Osteocyte (in vitro differentiated cells): Measurements from ENCODE around the gene MSANTD1. TPM values are rescaled to one million over a fixed set of nuclear protein-coding genes. Genes with fewer than 3 reads are reported as not detected.

ENCODE experiments used
- DNase-seq: peaks from one replicate; pipeline ENCODE4 v3.0.0; 2021; ENCODE audit warnings: mixed read lengths; ENCODE audit not compliant: unreplicated experiment; ENCODE audit errors: extremely low spot score
- H3K27ac Mint-ChIP-seq: one replicate; pipeline ENCODE4 v1.8.0; 2021; ENCODE audit warnings: mild to moderate bottlenecking, mixed read lengths; ENCODE audit not compliant: unreplicated experiment
- H3K27me3 Mint-ChIP-seq: one replicate; pipeline ENCODE4 v1.8.0; 2021; ENCODE audit warnings: mixed read lengths; ENCODE audit not compliant: unreplicated experiment
- H3K36me3 Mint-ChIP-seq: one replicate; pipeline ENCODE4 v1.8.0; 2021; ENCODE audit warnings: mixed read lengths; ENCODE audit not compliant: unreplicated experiment
- H3K4me1 Mint-ChIP-seq: one replicate; pipeline ENCODE4 v1.8.0; 2021; ENCODE audit warnings: mixed read lengths; ENCODE audit not compliant: unreplicated experiment
- H3K4me3 Mint-ChIP-seq: one replicate; pipeline ENCODE4 v1.8.0; 2021; ENCODE audit warnings: mild to moderate bottlenecking, moderate library complexity, mixed read lengths; ENCODE audit not compliant: unreplicated experiment
- H3K9me3 Mint-ChIP-seq: one replicate; pipeline ENCODE4 v1.8.0; 2021; ENCODE audit warnings: mixed read lengths; ENCODE audit not compliant: unreplicated experiment
- total RNA-seq: library from RNA; stranded (reverse); gene quantifications from 2 replicates; pipeline ENCODE4 v1.2.1, GENCODE V29; 2021
- TF ChIP-seq, protein P1 (sequence below): fragments of 200-600 bp; sonication (generic); IDR thresholded peaks from 2 replicates; pipeline ENCODE4 v1.5.0; 2021; ENCODE audit warnings: antibody characterized with exemption, mild to moderate bottlenecking, moderate library complexity

The MSANTD1 gene
- total RNA-seq, 1 donor from 2014 or later: 0.83 TPM

GRCh38 chr4:3303565-3303824, 54.5 kb downstream of the MSANTD1 start:
- no peak for DNase-seq
- no peak overlapping the region for H3K27ac Mint-ChIP-seq
- H3K4me3 Mint-ChIP-seq: no peak overlapping the region
- no peaks in the 10 kb centered on the region for H3K27me3 Mint-ChIP-seq
- H3K36me3 Mint-ChIP-seq: peaks cover 3% of the 10 kb centered on the region
- TF ChIP-seq, protein P1, sequence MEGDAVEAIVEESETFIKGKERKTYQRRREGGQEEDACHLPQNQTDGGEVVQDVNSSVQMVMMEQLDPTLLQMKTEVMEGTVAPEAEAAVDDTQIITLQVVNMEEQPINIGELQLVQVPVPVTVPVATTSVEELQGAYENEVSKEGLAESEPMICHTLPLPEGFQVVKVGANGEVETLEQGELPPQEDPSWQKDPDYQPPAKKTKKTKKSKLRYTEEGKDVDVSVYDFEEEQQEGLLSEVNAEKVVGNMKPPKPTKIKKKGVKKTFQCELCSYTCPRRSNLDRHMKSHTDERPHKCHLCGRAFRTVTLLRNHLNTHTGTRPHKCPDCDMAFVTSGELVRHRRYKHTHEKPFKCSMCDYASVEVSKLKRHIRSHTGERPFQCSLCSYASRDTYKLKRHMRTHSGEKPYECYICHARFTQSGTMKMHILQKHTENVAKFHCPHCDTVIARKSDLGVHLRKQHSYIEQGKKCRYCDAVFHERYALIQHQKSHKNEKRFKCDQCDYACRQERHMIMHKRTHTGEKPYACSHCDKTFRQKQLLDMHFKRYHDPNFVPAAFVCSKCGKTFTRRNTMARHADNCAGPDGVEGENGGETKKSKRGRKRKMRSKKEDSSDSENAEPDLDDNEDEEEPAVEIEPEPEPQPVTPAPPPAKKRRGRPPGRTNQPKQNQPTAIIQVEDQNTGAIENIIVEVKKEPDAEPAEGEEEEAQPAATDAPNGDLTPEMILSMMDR: no peak
- no peaks in the 10 kb centered on the region for H3K9me3 Mint-ChIP-seq
- peaks cover 20% of the 10 kb centered on the region for H3K4me1 Mint-ChIP-seq

DNA sequence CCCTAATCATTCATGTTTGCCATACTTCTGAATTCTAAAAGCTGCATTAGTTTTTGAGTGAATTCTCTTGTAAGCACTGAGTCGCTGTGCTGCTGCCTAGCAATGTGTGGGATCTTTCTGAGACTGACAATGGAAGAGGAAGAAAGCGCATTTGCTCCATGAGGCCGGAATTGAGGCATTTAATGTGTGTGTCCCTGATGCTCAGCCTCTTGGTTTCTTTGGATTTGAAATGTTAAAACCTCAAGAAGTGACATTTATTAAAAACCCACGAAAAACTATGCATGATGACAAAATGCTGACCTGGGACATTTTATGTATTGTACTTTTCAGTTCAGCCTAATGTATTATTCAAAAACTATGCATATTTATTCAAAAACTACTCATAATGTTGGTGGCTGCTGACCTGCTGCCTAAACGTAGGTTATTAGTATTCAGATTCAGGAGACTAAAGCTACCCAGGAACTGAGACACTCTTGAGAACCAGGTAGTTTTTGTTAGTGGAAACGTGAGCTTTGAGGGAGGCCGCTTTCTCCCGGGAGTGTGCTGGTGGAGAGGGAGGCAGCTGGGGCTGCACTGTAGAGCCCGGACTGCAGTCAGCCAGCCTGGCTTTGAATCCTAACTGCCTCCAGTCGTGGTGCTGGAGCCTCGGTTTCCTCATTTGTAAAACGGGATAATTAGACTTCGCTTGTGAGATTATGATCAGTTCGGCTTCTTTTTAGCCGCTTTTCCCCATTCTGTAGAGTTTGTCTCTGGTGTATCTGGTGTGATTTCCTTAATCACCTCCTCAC, 55.2 kb downstream of the MSANTD1 start:
- no peak for DNase-seq

GRCh38 chr4:3304831-3305609, 56.1 kb downstream of the MSANTD1 start:
- TF ChIP-seq, protein P1: no peak
- Mint-ChIP-seq H3K4me1 (peaks cover 20% of the 10 kb centered on the region), H3K36me3 (no peaks in the 10 kb centered on the region), H3K9me3 (no peaks in the 10 kb centered on the region), H3K27me3 (no peaks in the 10 kb centered on the region), H3K4me3 (no peak overlapping the region), H3K27ac (no peak overlapping the region)
- no peak for DNase-seq

More for the DNA sequence above, 55.2 kb downstream of the MSANTD1 start:
- Mint-ChIP-seq H3K36me3 (no peaks in the 10 kb centered on the region), H3K27me3 (no peaks in the 10 kb centered on the region), H3K4me3 (no peak overlapping the region), H3K9me3 (no peaks in the 10 kb centered on the region), H3K4me1 (peaks cover 20% of the 10 kb centered on the region), H3K27ac (no peak overlapping the region)
- TF ChIP-seq, protein P1: no peak

- no peak overlapping the region for H3K27ac Mint-ChIP-seq
These were observed 56.8 kb downstream of the MSANTD1 start for GRCh38 chr4:3305610-3306371.

More at GRCh38 chr4:3305610-3306371, 56.8 kb downstream of the MSANTD1 start:
- no peak for DNase-seq
- TF ChIP-seq, protein P1: no peak
- no peaks in the 10 kb centered on the region for H3K27me3 Mint-ChIP-seq
- H3K4me1 Mint-ChIP-seq: peaks cover 20% of the 10 kb centered on the region
- no peak overlapping the region for H3K4me3 Mint-ChIP-seq
- H3K36me3 Mint-ChIP-seq: no peaks in the 10 kb centered on the region
- H3K9me3 Mint-ChIP-seq: no peaks in the 10 kb centered on the region

Other genes with a start within 250 kb of the MSANTD1 start
- not detected in 2 replicates for gene HTT-AS, start 174.6 kb upstream of the MSANTD1 start, total RNA-seq
- gene HTT, start 174.5 kb upstream of the MSANTD1 start, total RNA-seq: 44.9 and 51.3 TPM in 2 replicates
- 32.5 and 35.6 TPM in 2 replicates for gene RGS12, start 43.9 kb downstream of the MSANTD1 start, total RNA-seq
- gene HGFAC, start 192.8 kb downstream of the MSANTD1 start, total RNA-seq: 0.50 and 0.54 TPM in 2 replicates
- gene DOK7, start 214.1 kb downstream of the MSANTD1 start, total RNA-seq: not detected in 2 replicates